Activated B cell treated with CpG ODN at 0.5 μM for 24 hours (primary cell): ENCODE measurements around the gene HAUS3. TPM values are rescaled to one million over a fixed set of nuclear protein-coding genes. Genes with fewer than 3 reads are reported as not detected.

Source experiments
- ATAC-seq: fragments of 200-7000 bp; cut with Tn5 transposase; one replicate; pipeline ENCODE4 v1.10.0; 2021; ENCODE audit warnings: low read depth, mild to moderate bottlenecking, moderate library complexity
- CTCF ChIA-PET: fragments of 350-600 bp; sonication (Branson Sonifier 250); formaldehyde crosslinking; loops from one replicate; lab custom pipeline; 2021; ENCODE audit warnings: antibody characterized with exemption; lab: Charles Lee
- POLR2A ChIA-PET: fragments of 350-600 bp; sonication (Branson Sonifier 250); formaldehyde crosslinking; loops from one replicate; lab custom pipeline; 2021; ENCODE audit warnings: antibody characterized with exemption; lab: Charles Lee
- DNase-seq: peaks from one replicate; pipeline ENCODE4 v3.0.0; 2022
- H3K27ac Mint-ChIP-seq: one replicate; pipeline ENCODE4 v1.8.0; 2020; ENCODE audit warnings: mixed read lengths
- H3K27me3 Mint-ChIP-seq: one replicate; pipeline ENCODE4 v1.8.0; 2021; ENCODE audit warnings: mixed read lengths
- H3K36me3 Mint-ChIP-seq: one replicate; pipeline ENCODE4 v1.8.0; 2021; ENCODE audit warnings: low read depth, mixed read lengths
- H3K4me1 Mint-ChIP-seq: one replicate; pipeline ENCODE4 v1.8.0; 2021; ENCODE audit warnings: mixed read lengths
- H3K4me3 Mint-ChIP-seq: one replicate; pipeline ENCODE4 v1.8.0; 2020; ENCODE audit warnings: mild to moderate bottlenecking, mixed read lengths
- H3K9me3 Mint-ChIP-seq: one replicate; pipeline ENCODE4 v1.8.0; 2020; ENCODE audit warnings: mixed read lengths
- CTCF ChIP-seq: fragments of 200-600 bp; IDR thresholded peaks from one replicate; pipeline ENCODE4 v1.8.0; 2022; ENCODE audit warnings: antibody characterized with exemption, mild to moderate bottlenecking
- intact Hi-C: fragments of 100-400 bp; cut with micrococcal nuclease; formaldehyde crosslinking; loops from one replicate; pipeline ENCODE4 v1.15.1; 2024
- total RNA-seq: library from RNA; stranded (reverse); gene quantifications from 2 replicates; pipeline ENCODE4 v1.2.3, GENCODE V29; 2022

HAUS3 gene
- total RNA-seq, 1 donor from 2014 or later = 17.9 TPM

- H3K4me3 Mint-ChIP-seq = no peak overlapping the region
- DNase-seq = peak; percentile 14
- no peaks in the 10 kb centered on the region for H3K9me3 Mint-ChIP-seq
- intact Hi-C loops = no loop called here
- ATAC-seq = no peak
- peaks cover 45% of the 10 kb centered on the region for H3K36me3 Mint-ChIP-seq
- POLR2A ChIA-PET = interaction anchor here (0.7 kb wide), 1 partner anchor 40 kb away, joined by 3 read pairs; no protein-coding TSS in a partner anchor
- no peak for TF ChIP-seq CTCF
- CTCF ChIA-PET = no interaction called here
- no peaks in the 10 kb centered on the region for H3K27me3 Mint-ChIP-seq
- H3K27ac Mint-ChIP-seq = no peak overlapping the region
- no peaks in the 10 kb centered on the region for H3K4me1 Mint-ChIP-seq
Observed at GRCh38 chr4:2251073-2251794, 9.3 kb upstream of the HAUS3 start.

- TF ChIP-seq CTCF = no peak
- ATAC-seq (no peak), DNase-seq (no peak)
- Mint-ChIP-seq H3K36me3 (peaks cover 45% of the 10 kb centered on the region), H3K4me3 (no peak overlapping the region), H3K27ac (no peak overlapping the region), H3K4me1 (no peaks in the 10 kb centered on the region), H3K27me3 (no peaks in the 10 kb centered on the region), H3K9me3 (no peaks in the 10 kb centered on the region)
- intact Hi-C loops = no loop called here
- ChIA-PET CTCF (no interaction called here), POLR2A (interaction anchor here (0.7 kb wide), 1 partner anchor 40 kb away, joined by 3 read pairs; no protein-coding TSS in a partner anchor)
Observed at GRCh38 chr4:2250357-2251072, 8.6 kb upstream of the HAUS3 start.

- Mint-ChIP-seq H3K27ac (no peak overlapping the region), H3K4me1 (no peaks in the 10 kb centered on the region), H3K36me3 (peaks cover 39% of the 10 kb centered on the region), H3K27me3 (no peaks in the 10 kb centered on the region), H3K9me3 (no peaks in the 10 kb centered on the region), H3K4me3 (no peak overlapping the region)
- ATAC-seq = no peak
- CTCF ChIA-PET = no interaction called here
- POLR2A ChIA-PET = interaction anchor here (1.0 kb wide), 1 partner anchor 169 kb away, joined by 3 read pairs; the partner anchor contains the start of genes CFAP99 and ZFYVE28
- TF ChIP-seq CTCF = no peak
- intact Hi-C loops = loop anchor here (10.0 kb wide), 4 partner anchors 245 to 715 kb away; partner anchors contain the start of genes GRK4, NELFA and NOP14
- DNase-seq = no peak
Observed at GRCh38 chr4:2249526-2250356, 7.8 kb upstream of the HAUS3 start.

- ChIA-PET POLR2A (interaction anchor here (1.0 kb wide), 1 partner anchor 170 kb away, joined by 3 read pairs; the partner anchor contains the start of genes CFAP99 and ZFYVE28), CTCF (no interaction called here)
- H3K27ac Mint-ChIP-seq = no peak overlapping the region
- H3K4me3 Mint-ChIP-seq = no peak overlapping the region
- ATAC-seq = no peak
- intact Hi-C loops = loop anchor here (10.0 kb wide), 4 partner anchors 244 to 716 kb away; partner anchors contain the start of genes GRK4, NELFA and NOP14
- peaks cover 6% of the 10 kb centered on the region for H3K4me1 Mint-ChIP-seq
- H3K27me3 Mint-ChIP-seq = no peaks in the 10 kb centered on the region
- no peak for TF ChIP-seq CTCF
- DNase-seq = peak; percentile 9
- peaks cover 30% of the 10 kb centered on the region for H3K36me3 Mint-ChIP-seq
- H3K9me3 Mint-ChIP-seq = no peaks in the 10 kb centered on the region
Observed at GRCh38 chr4:2248821-2249261, 6.9 kb upstream of the HAUS3 start.
